A549 (cell line): Measurements from ENCODE around the gene KLKB1. TPM values are rescaled to one million over a fixed set of nuclear protein-coding genes. Genes with fewer than 3 reads are reported as not detected.
"Not testable (repeated sequence)": the region's sequence is repeated elsewhere in the genome, so short reads cannot be mapped to it uniquely, and the experiment has no call there.

ENCODE experiments used
- ATAC-seq, 2 experiments: fragments of 200-7000 bp in 1 of 2; fragments of >200 bp in 1 of 2; cut with Nextera tagmentation in 1 of 2; cut with Tn5 transposase in 1 of 2; 3 replicates each; pipeline versions ENCODE4 v1.8.0 to v1.9.1; 2018 to 2020; ENCODE audit warnings: mild to moderate bottlenecking in 1 of 2, moderate library complexity in 1 of 2
- CTCF ChIA-PET: fragments of 300-600 bp; sonication (Branson Sonifier 250); formaldehyde crosslinking; extraction: SDS; loops from one replicate; lab custom pipeline; 2021; ENCODE audit warnings: antibody characterized with exemption, inconsistent platforms; lab: Yijun Ruan, JAX
- POLR2A ChIA-PET: fragments of 350-600 bp; formaldehyde crosslinking; extraction: SDS; loops from one replicate; lab custom pipeline; 2021; ENCODE audit warnings: antibody characterized with exemption, inconsistent platforms; lab: Yijun Ruan, JAX
- DNase-seq, 2 experiments: peaks; one replicate each; pipeline versions ENCODE4 v3.0.0 to v3.0.0-alpha.2; 2011 to 2016; ENCODE audit warnings: low read depth in 1 of 2, low spot score in 1 of 2
- FAIRE-seq: peaks from 2 replicates; lab custom pipeline; 2011; peaks lifted over from hg19 to GRCh38; lab: Jason Lieb, UNC
- H3K27ac ChIP-seq, 2 experiments: fragments of >200 bp; sonication (Bioruptor Twin); formaldehyde crosslinking; 3 replicates each; pipeline ENCODE4 v1.5.1; 2016 to 2017
- H3K4me1 ChIP-seq: fragments of >200 bp; sonication (Bioruptor Twin); formaldehyde crosslinking; 3 replicates; pipeline ENCODE4 v1.6.1; 2016
- H3K4me2 ChIP-seq: fragments of >200 bp; sonication (Bioruptor Twin); formaldehyde crosslinking; 3 replicates; pipeline ENCODE4 v1.6.1; 2016
- H3K4me3 ChIP-seq: fragments of >200 bp; sonication (Bioruptor Twin); formaldehyde crosslinking; 3 replicates; pipeline ENCODE4 v1.5.1; 2016
- H3K9me3 ChIP-seq: fragments of >200 bp; sonication (Bioruptor Twin); formaldehyde crosslinking; 3 replicates; pipeline ENCODE4 v1.6.1; 2016
- CHD2 ChIP-seq: fragments of 150-350 bp; IDR thresholded peaks from 2 replicates; pipeline ENCODE4 v1.6.1; 2014; ENCODE audit warnings: low read length; ENCODE audit not compliant: partially characterized antibody
- FOSB ChIP-seq: fragments of 250-450 bp; sonication (Bioruptor Pico); IDR thresholded peaks from 2 replicates; pipeline ENCODE4 v1.5.0; 2020; ENCODE audit warnings: mild to moderate bottlenecking, moderate library complexity
- FOSL2 ChIP-seq, 2 experiments: fragments of 450-650 bp in 1 of 2; fragments of >200 bp in 1 of 2; sonication (Bioruptor Twin) in 1 of 2; formaldehyde crosslinking; IDR thresholded peaks; 2 replicates each; pipeline versions ENCODE4 v1.5.0 to v1.6.1; 2016 to 2020; ENCODE audit warnings: mild to moderate bottlenecking in 1 of 2, moderate library complexity in 1 of 2
- FOXS1 ChIP-seq: fragments of 250-450 bp; sonication (Bioruptor Pico); IDR thresholded peaks from 2 replicates; pipeline ENCODE4 v1.5.0; 2020; ENCODE audit warnings: mild to moderate bottlenecking, moderate library complexity
- GATA3 ChIP-seq: IDR thresholded peaks from 2 replicates; pipeline ENCODE4 v1.6.1; 2012; ENCODE audit warnings: borderline replicate concordance
- HOXA7 ChIP-seq: fragments of 250-450 bp; sonication (Bioruptor Pico); IDR thresholded peaks from 2 replicates; pipeline ENCODE4 v1.5.0; 2020; ENCODE audit warnings: mild to moderate bottlenecking, moderate library complexity
- HOXB5 ChIP-seq: fragments of 250-450 bp; sonication (Bioruptor Pico); IDR thresholded peaks from 2 replicates; pipeline ENCODE4 v1.5.0; 2020; ENCODE audit warnings: mild to moderate bottlenecking, moderate library complexity
- JUNB ChIP-seq: fragments of >200 bp; sonication (Bioruptor Twin); formaldehyde crosslinking; IDR thresholded peaks from 2 replicates; pipeline ENCODE4 v1.6.1; 2016
- KDM1A ChIP-seq: fragments of 200-600 bp; sonication (generic); IDR thresholded peaks from 2 replicates; pipeline ENCODE4 v1.6.1; 2016; ENCODE audit warnings: low read depth, mild to moderate bottlenecking
- MAFK ChIP-seq: fragments of 450-650 bp; IDR thresholded peaks from 2 replicates; pipeline ENCODE4 v1.6.1; 2014; ENCODE audit not compliant: partially characterized antibody
- RNF2 ChIP-seq: fragments of 200-600 bp; sonication (generic); IDR thresholded peaks from 2 replicates; pipeline ENCODE4 v1.6.1; 2016; ENCODE audit warnings: low read depth, mild to moderate bottlenecking, antibody characterized with exemption, moderate library complexity, borderline replicate concordance
- SREBF2 ChIP-seq: fragments of 450-650 bp; IDR thresholded peaks from 2 replicates; pipeline ENCODE4 v1.6.1; 2014; ENCODE audit warnings: mild to moderate bottlenecking, moderate library complexity
- TFCP2L1 ChIP-seq: fragments of 250-450 bp; sonication (Bioruptor Pico); IDR thresholded peaks from 2 replicates; pipeline ENCODE4 v1.5.0; 2021; ENCODE audit warnings: mild to moderate bottlenecking
- WGBS: methylation state at CpG from one replicate; pipeline ENCODE4 v1.1.6; 2017; ENCODE audit errors: missing lambda C conversion rate; 5-methylcytosine and 5-hydroxymethylcytosine counted together
- polyA plus RNA-seq, 4 experiments: library from polyadenylated mRNA; depleted of rRNA in 3 of 4; stranded (reverse); fragments of >200 nt; fragmentation: RNase III in 1 of 4; extraction: RNeasy Plus Mini Kit Qiagen cat#74134 plus additional on column Dnase treatment in 1 of 4; gene quantifications; 2 replicates in 3 of 4; 3 replicates in 1 of 4; pipeline ENCODE4 v1.2.3, GENCODE V29; 2011 to 2017
- TF ChIP-seq, protein P1 (sequence below): IDR thresholded peaks from 2 replicates; pipeline ENCODE4 v1.6.1; 2012
- TF ChIP-seq, protein P2 (sequence below): fragments of 250-450 bp; sonication (Bioruptor Pico); IDR thresholded peaks from 2 replicates; pipeline ENCODE4 v1.5.0; 2021; ENCODE audit warnings: mild to moderate bottlenecking, moderate library complexity, borderline replicate concordance

KLKB1 gene
- polyA plus RNA-seq, 2 of the 4 experiments (the other 2 are of a cell fraction): 0.08 TPM; not detected in 1

DNA sequence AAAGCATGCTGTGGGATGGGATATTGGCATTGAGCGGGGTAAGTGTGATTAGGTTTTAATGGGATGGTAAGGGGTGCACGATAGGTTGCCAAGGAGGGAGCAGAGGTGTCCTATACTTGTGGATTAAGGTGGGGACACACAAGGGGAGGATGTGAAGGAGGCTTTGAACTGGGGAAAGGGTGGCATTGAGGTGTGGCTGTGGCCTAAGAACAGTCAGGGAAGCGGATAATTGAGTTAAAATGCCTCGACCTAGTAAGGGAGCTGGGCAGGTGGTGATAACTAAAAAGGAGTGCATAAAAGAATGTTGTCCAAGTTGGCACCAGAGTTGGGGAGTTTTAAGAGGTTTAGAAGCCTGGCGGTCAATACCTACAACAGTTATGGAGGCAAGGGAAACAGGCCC lies 17.5 kb downstream of the KLKB1 start:
- ChIA-PET CTCF (no interaction called here), POLR2A (no interaction called here)
- FAIRE-seq (no peak), DNase-seq (no peak), ATAC-seq (no peak)
- 28% methylated on average over 5 of the region's 5 CpGs for WGBS
- H3K9me3 ChIP-seq: no peaks in the 10 kb centered on the region
- TF ChIP-seq, protein P1, sequence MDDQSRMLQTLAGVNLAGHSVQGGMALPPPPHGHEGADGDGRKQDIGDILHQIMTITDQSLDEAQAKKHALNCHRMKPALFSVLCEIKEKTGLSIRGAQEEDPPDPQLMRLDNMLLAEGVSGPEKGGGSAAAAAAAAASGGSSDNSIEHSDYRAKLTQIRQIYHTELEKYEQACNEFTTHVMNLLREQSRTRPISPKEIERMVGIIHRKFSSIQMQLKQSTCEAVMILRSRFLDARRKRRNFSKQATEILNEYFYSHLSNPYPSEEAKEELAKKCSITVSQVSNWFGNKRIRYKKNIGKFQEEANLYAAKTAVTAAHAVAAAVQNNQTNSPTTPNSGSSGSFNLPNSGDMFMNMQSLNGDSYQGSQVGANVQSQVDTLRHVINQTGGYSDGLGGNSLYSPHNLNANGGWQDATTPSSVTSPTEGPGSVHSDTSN: no peak
- TF ChIP-seq GATA3: no peak
- TF ChIP-seq JUNB: no peak
- TF ChIP-seq FOSL2 (IDR thresholded peaks at IDR 0.05): no peak
- TF ChIP-seq FOSL2 (CRISPR knock-in tag; IDR thresholded peaks at IDR 0.05): no peak
- TF ChIP-seq, protein P2, sequence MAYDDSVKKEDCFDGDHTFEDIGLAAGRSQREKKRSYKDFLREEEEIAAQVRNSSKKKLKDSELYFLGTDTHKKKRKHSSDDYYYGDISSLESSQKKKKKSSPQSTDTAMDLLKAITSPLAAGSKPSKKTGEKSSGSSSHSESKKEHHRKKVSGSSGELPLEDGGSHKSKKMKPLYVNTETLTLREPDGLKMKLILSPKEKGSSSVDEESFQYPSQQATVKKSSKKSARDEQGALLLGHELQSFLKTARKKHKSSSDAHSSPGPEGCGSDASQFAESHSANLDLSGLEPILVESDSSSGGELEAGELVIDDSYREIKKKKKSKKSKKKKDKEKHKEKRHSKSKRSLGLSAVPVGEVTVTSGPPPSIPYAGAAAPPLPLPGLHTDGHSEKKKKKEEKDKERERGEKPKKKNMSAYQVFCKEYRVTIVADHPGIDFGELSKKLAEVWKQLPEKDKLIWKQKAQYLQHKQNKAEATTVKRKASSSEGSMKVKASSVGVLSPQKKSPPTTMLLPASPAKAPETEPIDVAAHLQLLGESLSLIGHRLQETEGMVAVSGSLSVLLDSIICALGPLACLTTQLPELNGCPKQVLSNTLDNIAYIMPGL (CRISPR knock-in tag): no peak
- TF ChIP-seq TFCP2L1: no peak
- no peak overlapping the region for H3K4me3 ChIP-seq
- H3K4me1 ChIP-seq: no peaks in the 10 kb centered on the region
- no peak overlapping the region for H3K27ac ChIP-seq
- H3K4me2 ChIP-seq: no peak overlapping the region

DNA sequence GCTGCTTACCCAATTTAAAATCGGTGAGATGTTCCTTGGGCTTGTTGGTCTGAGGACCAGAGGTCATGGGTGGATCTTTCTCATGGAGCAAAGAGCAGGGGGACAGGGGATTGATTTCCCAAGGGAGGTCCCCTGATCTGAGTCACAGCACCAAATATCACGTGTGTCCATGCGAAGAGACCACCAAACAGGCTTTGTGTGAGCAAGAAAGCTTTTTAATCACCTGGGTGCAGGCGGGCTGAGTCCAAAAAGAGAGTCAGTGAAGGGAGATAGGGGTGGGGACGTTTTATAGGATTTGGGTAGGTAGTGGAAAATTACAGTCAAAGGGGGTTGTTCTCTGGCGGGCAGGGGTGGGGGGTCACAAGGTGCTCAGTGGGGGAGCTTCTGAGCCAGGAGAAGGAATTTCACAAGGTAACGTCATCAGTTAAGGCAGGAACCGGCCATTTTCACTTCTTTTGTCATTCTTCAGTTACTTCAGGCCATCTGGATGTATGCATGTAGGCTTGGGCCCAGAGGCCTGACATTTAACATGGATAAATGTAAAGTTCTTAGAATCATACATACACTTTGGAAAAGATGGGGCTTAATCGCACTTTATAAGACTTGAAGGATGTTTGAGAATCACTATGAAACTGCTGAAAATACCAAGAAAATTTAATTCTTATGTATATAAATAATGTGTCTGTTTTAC lies 19.9 kb downstream of the KLKB1 start:
- H3K4me3 ChIP-seq, H3K4me2 ChIP-seq, ATAC-seq, H3K27ac ChIP-seq, CTCF ChIA-PET, H3K4me1 ChIP-seq, POLR2A ChIA-PET, FAIRE-seq, H3K9me3 ChIP-seq, DNase-seq: not testable (repeated sequence)
- WGBS: 65% methylated on average over 9 of the region's 9 CpGs

DNA sequence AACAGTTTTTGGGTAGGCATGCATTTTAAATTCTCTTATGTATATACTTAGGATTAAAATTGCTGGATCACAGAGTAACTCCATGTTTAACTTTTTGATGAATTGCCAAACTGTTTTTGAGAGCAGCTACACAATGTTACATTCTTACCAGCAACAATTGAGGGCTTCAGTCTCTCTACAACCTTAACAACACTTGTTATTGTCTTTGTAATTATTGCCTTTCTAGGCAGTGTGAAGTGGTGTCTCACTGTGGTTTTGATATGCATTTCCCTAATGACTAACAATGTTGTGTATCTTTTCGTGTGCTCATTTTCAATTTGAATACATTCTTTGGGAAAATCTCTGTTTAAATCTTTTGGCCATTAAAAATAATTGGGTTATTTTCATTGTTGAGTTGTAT lies 21.3 kb downstream of the KLKB1 start:
- no peaks in the 10 kb centered on the region for H3K9me3 ChIP-seq
- POLR2A ChIA-PET: interaction anchor here (0.6 kb wide), 1 partner anchor 177 kb away, joined by 5 read pairs; no protein-coding TSS in a partner anchor
- no peak overlapping the region for H3K4me3 ChIP-seq
- DNase-seq: no peak
- no peak overlapping the region for H3K4me2 ChIP-seq
- no peak for FAIRE-seq
- H3K4me1 ChIP-seq: no peaks in the 10 kb centered on the region
- no peak for TF ChIP-seq FOSB (CRISPR knock-in tag)
- no peak for TF ChIP-seq HOXA7 (CRISPR knock-in tag)
- no peak for TF ChIP-seq RNF2
- TF ChIP-seq FOXS1: no peak
- no peak for TF ChIP-seq KDM1A
- TF ChIP-seq SREBF2: no peak
- no peak for TF ChIP-seq CHD2
- CTCF ChIA-PET: no interaction called here
- 28% methylated on average over 1 of the region's 1 CpG for WGBS
- H3K27ac ChIP-seq: no peak overlapping the region
- ATAC-seq: no peak

DNA sequence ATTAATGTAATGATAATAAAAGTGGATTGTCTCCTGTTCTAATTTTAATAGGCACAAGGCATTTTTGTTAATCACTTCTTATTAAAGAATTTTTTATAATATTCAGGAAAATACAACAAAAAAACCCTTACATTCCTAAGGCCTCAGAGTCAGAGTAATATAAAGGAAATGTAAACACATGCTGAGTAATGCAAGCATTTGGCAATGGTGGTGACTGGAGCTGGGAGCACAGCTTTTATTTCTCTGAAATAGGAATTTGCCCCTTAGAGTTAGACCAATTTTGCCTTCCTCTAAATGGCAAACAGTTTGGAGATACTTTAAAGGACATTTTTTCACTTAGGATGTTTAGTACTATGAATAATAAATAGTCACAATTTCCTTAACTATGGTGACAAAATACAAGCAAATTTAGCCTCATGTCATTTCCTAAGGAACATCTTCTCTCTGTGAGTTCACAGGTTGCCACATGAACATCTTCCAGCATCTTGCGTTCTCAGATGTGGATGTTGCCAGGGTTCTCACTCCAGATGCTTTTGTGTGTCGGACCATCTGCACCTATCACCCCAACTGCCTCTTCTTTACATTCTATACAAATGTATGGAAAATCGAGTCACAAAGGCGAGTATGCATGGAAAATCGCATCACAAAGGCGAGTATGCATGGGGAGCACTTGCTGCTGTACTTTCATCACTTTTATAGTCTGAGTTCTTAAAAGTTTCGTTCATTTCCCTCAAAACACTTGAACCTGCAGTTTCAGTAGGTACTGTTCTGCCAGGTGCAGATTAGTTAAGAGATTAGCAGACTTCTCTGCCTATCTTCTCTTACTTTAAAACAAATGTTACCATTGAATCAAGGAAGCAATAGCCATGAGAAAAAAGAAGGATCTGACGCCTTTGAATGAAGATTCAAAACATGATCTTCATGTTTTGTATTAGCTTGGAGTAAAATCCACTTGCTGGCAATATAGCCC lies 22.8 kb downstream of the KLKB1 start:
- H3K9me3 ChIP-seq: no peaks in the 10 kb centered on the region
- no peak overlapping the region for H3K27ac ChIP-seq
- DNase-seq (no peak), FAIRE-seq (no peak), ATAC-seq (no peak)
- WGBS: 59% methylated on average over 8 of the region's 8 CpGs
- CTCF ChIA-PET: no interaction called here
- no peaks in the 10 kb centered on the region for H3K4me1 ChIP-seq
- POLR2A ChIA-PET: no interaction called here
- H3K4me3 ChIP-seq: no peak overlapping the region
- H3K4me2 ChIP-seq: no peak overlapping the region
- TF ChIP-seq HOXB5 (CRISPR knock-in tag) (no peak), MAFK (no peak)
